ENCODE data around the gene CABP1.
A peak's percentile ranks its signal among the peaks of the same experiment; 100 is the strongest.

Gene CABP1

DNA sequence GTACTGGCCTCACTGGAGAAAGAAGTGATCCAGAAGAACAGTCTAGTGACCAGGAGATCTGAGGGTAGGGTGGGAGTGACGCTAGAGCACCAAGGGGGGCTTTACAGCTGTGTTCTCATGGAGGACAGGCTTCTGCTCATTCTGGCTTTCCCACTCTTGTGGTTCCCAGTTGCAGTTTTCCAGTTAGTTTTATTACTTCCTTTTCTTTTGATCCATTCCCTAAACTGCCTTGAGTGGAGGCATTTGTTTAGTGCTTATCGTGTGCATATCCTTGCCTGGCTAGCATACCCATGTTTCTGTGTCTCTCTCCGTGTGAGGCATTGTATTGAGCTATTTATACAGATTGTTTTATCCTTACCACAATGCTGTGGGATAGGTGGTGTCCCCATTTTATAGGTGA, 50.6 kb downstream of the CABP1 start:
- Histone ChIP-seq H3K4me3 (peak overlapping the region; percentile 39; the same call in 1 of the 2 replicates), H3K36me3 (ENCODE audit: insufficient read depth, low read length) (peaks cover 25% of the 10 kb centered on the region), H3K27ac (peak overlapping the region; percentile 56), H3K9ac (ENCODE audit: insufficient read length) (peak overlapping the region; percentile 38), H3K9me3 (ENCODE audit: low read depth, low read length) (no peaks in the 10 kb centered on the region)
- TF ChIP-seq FOXP2 (optimal IDR thresholded peaks at IDR 0.05; ENCODE audit: control extremely low read depth, extremely low read length, insufficient read depth) (no peak), POLR2AphosphoS5 (IDR thresholded peaks at IDR 0.05; ENCODE audit: borderline replicate concordance, low read depth, low read length) (no peak), EZH2 (IDR thresholded peaks at IDR 0.05) (no peak)
- DNase-seq (ENCODE audit: low read depth, low spot score) = no peak

DNA sequence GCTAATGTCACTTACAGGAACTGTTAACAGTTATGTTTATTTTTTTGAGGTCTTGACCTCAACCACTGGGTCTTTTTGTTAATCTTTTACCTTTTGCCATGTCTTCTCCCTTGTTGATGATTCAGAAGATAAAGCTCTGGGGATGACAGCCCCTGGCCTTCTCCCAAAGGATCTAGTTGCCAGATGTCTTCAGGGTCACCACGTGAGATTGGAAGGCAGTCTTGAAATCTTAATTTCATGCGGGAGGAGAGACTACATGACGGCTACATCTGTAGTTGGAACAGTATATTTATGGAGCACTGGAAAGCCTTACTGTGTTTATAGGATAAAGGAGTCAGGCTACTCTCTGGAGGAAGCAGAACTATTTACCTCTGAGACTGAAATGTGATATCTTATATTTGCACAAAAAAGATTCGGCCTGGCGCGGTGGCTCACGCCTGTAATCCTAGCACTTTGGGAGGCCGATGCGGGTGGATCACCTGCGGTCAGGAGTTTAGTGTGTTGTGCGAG, 52.2 kb downstream of the CABP1 start:
- Histone ChIP-seq H3K27ac (no peak overlapping the region), H3K36me3 (ENCODE audit: insufficient read depth, low read length) (peaks cover 41% of the 10 kb centered on the region), H3K9ac (ENCODE audit: insufficient read length) (no peak overlapping the region), H3K4me3 (no peak overlapping the region), H3K9me3 (ENCODE audit: low read depth, low read length) (no peaks in the 10 kb centered on the region)
- DNase-seq (ENCODE audit: low read depth, low spot score) = no peak
- TF ChIP-seq POLR2AphosphoS5 (IDR thresholded peaks at IDR 0.05; ENCODE audit: borderline replicate concordance, low read depth, low read length) (no peak), EZH2 (IDR thresholded peaks at IDR 0.05) (no peak), FOXP2 (optimal IDR thresholded peaks at IDR 0.05; ENCODE audit: control extremely low read depth, extremely low read length, insufficient read depth) (no peak)

DNA sequence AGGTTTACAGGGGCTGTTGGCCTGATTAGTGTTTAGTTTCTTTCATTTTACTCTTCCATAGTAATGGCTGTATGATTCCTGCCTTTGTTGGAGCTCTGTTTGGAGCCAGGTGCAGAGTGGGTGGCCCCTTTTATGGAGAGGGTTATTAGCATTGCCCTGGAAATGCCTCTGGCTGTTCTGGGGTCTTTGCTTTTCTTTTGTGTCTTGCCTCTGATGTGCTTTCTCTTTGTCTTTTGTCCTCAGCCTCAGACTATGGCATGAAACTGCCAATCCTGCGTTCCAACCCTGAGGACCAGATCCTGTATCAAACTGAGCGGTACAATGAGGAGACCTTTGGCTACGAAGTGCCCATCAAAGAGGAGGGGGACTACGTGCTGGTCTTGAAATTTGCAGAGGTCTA, 53.4 kb downstream of the CABP1 start:
- H3K9ac ChIP-seq (ENCODE audit: insufficient read length) = no peak overlapping the region
- H3K27ac ChIP-seq = no peak overlapping the region
- H3K9me3 ChIP-seq (ENCODE audit: low read depth, low read length) = no peaks in the 10 kb centered on the region
- TF ChIP-seq POLR2AphosphoS5 (IDR thresholded peaks at IDR 0.05; ENCODE audit: borderline replicate concordance, low read depth, low read length) = no peak
- TF ChIP-seq FOXP2 (optimal IDR thresholded peaks at IDR 0.05; ENCODE audit: control extremely low read depth, extremely low read length, insufficient read depth) = no peak
- TF ChIP-seq EZH2 (IDR thresholded peaks at IDR 0.05) = no peak
- peaks cover 53% of the 10 kb centered on the region for H3K36me3 ChIP-seq (ENCODE audit: insufficient read depth, low read length)
- DNase-seq (ENCODE audit: low read depth, low spot score) = no peak
- H3K4me3 ChIP-seq = no peak overlapping the region

DNA sequence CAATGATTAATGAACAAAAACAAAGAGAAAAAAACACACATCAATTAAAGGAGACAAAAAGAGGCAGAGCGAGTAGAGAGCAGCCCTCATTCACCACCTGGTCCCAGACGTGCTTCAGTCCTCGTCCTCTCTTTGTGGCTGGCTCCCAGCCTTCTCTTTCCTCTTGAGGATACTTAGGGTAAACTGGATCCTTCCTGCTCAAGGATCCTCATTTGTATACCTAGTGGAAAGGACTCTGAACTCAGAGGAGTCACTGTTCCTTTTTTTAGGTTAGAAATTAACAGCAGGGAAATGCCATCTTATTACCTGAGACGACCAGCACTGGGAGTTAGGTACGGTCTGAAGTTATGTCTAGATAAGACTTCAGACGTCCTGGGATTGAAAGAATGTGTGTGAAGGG, 56.2 kb downstream of the CABP1 start:
- H3K4me3 ChIP-seq = no peak overlapping the region
- no peak for TF ChIP-seq POLR2AphosphoS5 (IDR thresholded peaks at IDR 0.05; ENCODE audit: borderline replicate concordance, low read depth, low read length)
- no peak for TF ChIP-seq FOXP2 (optimal IDR thresholded peaks at IDR 0.05; ENCODE audit: control extremely low read depth, extremely low read length, insufficient read depth)
- TF ChIP-seq EZH2 (IDR thresholded peaks at IDR 0.05) = no peak
- no peak overlapping the region for H3K27ac ChIP-seq
- no peak overlapping the region for H3K9ac ChIP-seq (ENCODE audit: insufficient read length)
- H3K9me3 ChIP-seq (ENCODE audit: low read depth, low read length) = no peaks in the 10 kb centered on the region
- no peak for DNase-seq (ENCODE audit: low read depth, low spot score)
- H3K36me3 ChIP-seq (ENCODE audit: insufficient read depth, low read length) = peaks cover 61% of the 10 kb centered on the region

DNA sequence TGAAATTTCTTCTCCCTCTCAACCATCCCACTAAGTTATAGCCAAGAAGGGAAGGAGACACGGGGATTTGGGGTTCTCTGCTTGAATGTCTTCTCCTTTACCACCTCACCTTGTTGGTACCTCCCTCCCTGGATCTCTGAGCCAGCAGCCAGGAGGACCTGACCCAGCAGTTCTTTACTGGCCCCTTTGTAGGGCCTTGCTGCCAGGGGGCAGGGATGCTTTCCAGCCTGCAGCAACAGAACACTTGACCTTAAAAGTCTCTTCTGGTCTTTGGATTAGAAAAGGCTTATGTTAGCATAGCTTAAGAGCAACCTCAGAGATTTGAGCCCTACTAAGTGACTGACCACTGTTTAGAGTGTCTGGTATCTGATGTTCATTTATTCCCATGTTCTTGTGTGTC, 56.9 kb downstream of the CABP1 start:
- no peak overlapping the region for H3K27ac ChIP-seq
- peaks cover 64% of the 10 kb centered on the region for H3K36me3 ChIP-seq (ENCODE audit: insufficient read depth, low read length)
- H3K4me3 ChIP-seq = no peak overlapping the region
- no peak for TF ChIP-seq POLR2AphosphoS5 (IDR thresholded peaks at IDR 0.05; ENCODE audit: borderline replicate concordance, low read depth, low read length)
- no peak for TF ChIP-seq EZH2 (IDR thresholded peaks at IDR 0.05)
- TF ChIP-seq FOXP2 (optimal IDR thresholded peaks at IDR 0.05; ENCODE audit: control extremely low read depth, extremely low read length, insufficient read depth) = no peak
- H3K9ac ChIP-seq (ENCODE audit: insufficient read length) = no peak overlapping the region
- no peaks in the 10 kb centered on the region for H3K9me3 ChIP-seq (ENCODE audit: low read depth, low read length)
- no peak for DNase-seq (ENCODE audit: low read depth, low spot score)

DNA sequence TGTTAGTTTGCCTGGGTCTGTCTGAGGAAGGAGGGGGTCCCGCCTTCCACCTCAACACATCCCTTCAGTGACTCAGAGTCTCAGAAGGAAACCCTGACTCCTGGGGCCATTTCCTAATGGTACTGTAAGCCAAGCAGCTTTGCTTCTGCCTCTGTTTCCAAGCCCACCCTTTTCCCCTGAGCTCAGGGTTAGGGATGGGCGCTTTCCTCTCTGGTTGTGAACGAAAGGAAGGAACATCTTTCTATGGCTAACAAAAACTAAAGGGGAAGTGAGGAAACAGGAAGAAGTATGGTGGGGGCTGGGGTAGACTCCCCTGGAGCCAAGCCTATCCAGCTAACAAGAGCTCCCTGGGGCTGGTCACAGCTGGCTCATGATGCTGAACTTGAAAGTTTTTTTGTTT, 58.2 kb downstream of the CABP1 start:
- no peak overlapping the region for H3K9ac ChIP-seq (ENCODE audit: insufficient read length)
- H3K9me3 ChIP-seq (ENCODE audit: low read depth, low read length) = no peaks in the 10 kb centered on the region
- H3K27ac ChIP-seq = no peak overlapping the region
- H3K36me3 ChIP-seq (ENCODE audit: insufficient read depth, low read length) = peaks cover 62% of the 10 kb centered on the region
- TF ChIP-seq POLR2AphosphoS5 (IDR thresholded peaks at IDR 0.05; ENCODE audit: borderline replicate concordance, low read depth, low read length) (no peak), EZH2 (IDR thresholded peaks at IDR 0.05) (no peak), FOXP2 (optimal IDR thresholded peaks at IDR 0.05; ENCODE audit: control extremely low read depth, extremely low read length, insufficient read depth) (no peak)
- no peak overlapping the region for H3K4me3 ChIP-seq
- DNase-seq (ENCODE audit: low read depth, low spot score) = no peak

DNA sequence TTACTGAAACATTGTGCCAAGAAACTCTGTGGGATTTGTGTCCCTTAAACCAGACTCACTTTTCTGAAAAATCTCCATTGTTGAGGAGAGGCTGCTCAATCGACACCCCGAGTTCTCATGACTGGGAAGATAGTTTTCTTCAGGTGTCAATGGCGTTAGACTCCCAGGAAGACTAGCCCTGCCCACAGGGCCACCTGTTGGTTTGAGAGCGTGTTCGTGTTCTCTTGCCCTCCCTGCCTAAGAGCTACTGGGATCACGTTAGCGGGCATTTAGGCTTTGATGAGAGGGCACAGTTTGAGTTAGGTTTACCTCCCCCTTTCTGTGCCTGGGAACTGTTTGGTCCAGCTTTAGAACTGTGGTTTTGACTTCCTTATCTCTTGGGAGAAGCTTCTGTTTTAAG, 59.1 kb downstream of the CABP1 start:
- Histone ChIP-seq H3K4me3 (no peak overlapping the region), H3K9me3 (ENCODE audit: low read depth, low read length) (no peaks in the 10 kb centered on the region), H3K9ac (ENCODE audit: insufficient read length) (no peak overlapping the region), H3K27ac (no peak overlapping the region), H3K36me3 (ENCODE audit: insufficient read depth, low read length) (peaks cover 53% of the 10 kb centered on the region)
- no peak for DNase-seq (ENCODE audit: low read depth, low spot score)
- TF ChIP-seq EZH2 (IDR thresholded peaks at IDR 0.05) = no peak
- TF ChIP-seq FOXP2 (optimal IDR thresholded peaks at IDR 0.05; ENCODE audit: control extremely low read depth, extremely low read length, insufficient read depth) = no peak
- TF ChIP-seq POLR2AphosphoS5 (IDR thresholded peaks at IDR 0.05; ENCODE audit: borderline replicate concordance, low read depth, low read length) = no peak

DNA sequence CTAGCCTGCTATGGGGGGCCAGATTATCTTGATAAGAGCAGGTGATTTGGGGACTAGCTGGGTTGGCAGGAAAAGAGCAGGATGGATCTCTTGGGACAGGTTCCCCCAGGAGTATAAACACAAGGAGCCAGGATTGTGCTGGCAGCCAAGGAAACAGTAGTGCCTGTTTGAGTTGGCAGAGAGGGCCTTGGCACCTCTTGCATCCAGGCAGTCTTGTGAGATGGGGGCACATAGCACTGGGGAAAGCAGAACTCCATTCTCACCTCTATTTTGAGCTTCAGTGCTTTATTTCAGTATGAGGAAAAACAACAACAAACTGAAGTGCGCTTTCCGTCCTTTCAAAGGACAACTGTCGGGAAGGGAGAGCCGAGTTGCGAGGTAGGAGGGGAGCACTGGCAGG, 60.5 kb downstream of the CABP1 start:
- Histone ChIP-seq H3K9me3 (ENCODE audit: low read depth, low read length) (no peaks in the 10 kb centered on the region), H3K27ac (no peak overlapping the region), H3K4me3 (no peak overlapping the region), H3K36me3 (ENCODE audit: insufficient read depth, low read length) (peaks cover 40% of the 10 kb centered on the region), H3K9ac (ENCODE audit: insufficient read length) (no peak overlapping the region)
- TF ChIP-seq EZH2 (IDR thresholded peaks at IDR 0.05) (no peak), FOXP2 (optimal IDR thresholded peaks at IDR 0.05; ENCODE audit: control extremely low read depth, extremely low read length, insufficient read depth) (no peak), POLR2AphosphoS5 (IDR thresholded peaks at IDR 0.05; ENCODE audit: borderline replicate concordance, low read depth, low read length) (no peak)
- no peak for DNase-seq (ENCODE audit: low read depth, low spot score)

DNA sequence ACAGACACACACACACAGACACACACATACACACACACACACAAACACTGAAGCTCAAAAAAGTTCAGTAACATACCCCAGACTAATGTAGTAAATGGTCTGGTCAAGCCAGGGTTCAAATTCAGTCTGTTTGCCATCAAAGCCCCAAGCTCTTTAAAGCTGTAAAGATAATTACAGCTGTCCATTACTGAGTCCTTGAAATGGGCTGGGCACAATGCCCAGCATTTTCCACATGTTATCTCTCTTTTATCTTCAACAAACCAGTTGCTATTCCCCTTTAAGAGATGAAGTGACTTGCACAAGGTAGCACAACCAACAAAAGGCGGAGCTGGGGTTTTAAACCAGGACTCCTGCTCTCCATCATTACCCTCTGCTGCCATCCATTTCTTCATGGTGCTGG, 62.2 kb downstream of the CABP1 start:
- H3K9ac ChIP-seq (ENCODE audit: insufficient read length) = no peak overlapping the region
- H3K36me3 ChIP-seq (ENCODE audit: insufficient read depth, low read length) = peaks cover 22% of the 10 kb centered on the region
- TF ChIP-seq FOXP2 (optimal IDR thresholded peaks at IDR 0.05; ENCODE audit: control extremely low read depth, extremely low read length, insufficient read depth) (no peak), POLR2AphosphoS5 (IDR thresholded peaks at IDR 0.05; ENCODE audit: borderline replicate concordance, low read depth, low read length) (no peak), EZH2 (IDR thresholded peaks at IDR 0.05) (no peak)
- no peak for DNase-seq (ENCODE audit: low read depth, low spot score)
- H3K27ac ChIP-seq = no peak overlapping the region
- H3K9me3 ChIP-seq (ENCODE audit: low read depth, low read length) = no peaks in the 10 kb centered on the region
- no peak overlapping the region for H3K4me3 ChIP-seq

Data from SK-N-MC (cell line).